Fibroblast of lung (primary cell): ENCODE results near the gene CLDN19.

Source experiments
- EZH2 ChIP-seq: IDR thresholded peaks from 2 replicates; pipeline ENCODE4 v1.5.1; 2012; ENCODE audit warnings: low read length, control low read depth, mild to moderate bottlenecking; ENCODE audit errors: missing control alignments
- TF ChIP-seq, protein P1 (sequence below), 2 donors: IDR thresholded peaks in 1 of 2; conservative IDR thresholded peaks in 1 of 2; 1 replicate in 1 of 2; 2 replicates in 1 of 2; pipeline ENCODE4 v1.5.1; 2011 to 2012; ENCODE audit warnings: low read length in 2 of 2, control low read depth in 1 of 2, inconsistent platforms in 1 of 2, low read depth in 1 of 2, mild to moderate bottlenecking in 1 of 2

DNA sequence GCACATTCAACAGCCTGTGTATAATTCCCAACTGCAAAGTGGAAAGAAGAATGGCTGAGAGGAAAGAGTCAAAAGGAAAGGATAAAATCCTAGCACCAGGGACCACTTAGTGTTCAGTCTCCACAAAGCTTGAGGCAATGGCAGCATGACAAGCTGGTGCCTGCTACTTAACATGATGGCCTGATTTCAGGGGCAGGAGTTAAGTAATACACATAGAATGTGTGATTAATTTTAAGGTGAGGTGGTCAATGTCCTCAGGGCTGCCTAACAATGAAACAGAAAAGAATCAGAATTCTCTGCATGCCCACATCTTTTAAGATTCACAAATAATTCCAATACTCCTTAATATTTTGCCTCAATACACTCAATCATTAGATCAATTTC lies 17.8 kb upstream of the CLDN19 start:
- TF ChIP-seq, protein P1, sequence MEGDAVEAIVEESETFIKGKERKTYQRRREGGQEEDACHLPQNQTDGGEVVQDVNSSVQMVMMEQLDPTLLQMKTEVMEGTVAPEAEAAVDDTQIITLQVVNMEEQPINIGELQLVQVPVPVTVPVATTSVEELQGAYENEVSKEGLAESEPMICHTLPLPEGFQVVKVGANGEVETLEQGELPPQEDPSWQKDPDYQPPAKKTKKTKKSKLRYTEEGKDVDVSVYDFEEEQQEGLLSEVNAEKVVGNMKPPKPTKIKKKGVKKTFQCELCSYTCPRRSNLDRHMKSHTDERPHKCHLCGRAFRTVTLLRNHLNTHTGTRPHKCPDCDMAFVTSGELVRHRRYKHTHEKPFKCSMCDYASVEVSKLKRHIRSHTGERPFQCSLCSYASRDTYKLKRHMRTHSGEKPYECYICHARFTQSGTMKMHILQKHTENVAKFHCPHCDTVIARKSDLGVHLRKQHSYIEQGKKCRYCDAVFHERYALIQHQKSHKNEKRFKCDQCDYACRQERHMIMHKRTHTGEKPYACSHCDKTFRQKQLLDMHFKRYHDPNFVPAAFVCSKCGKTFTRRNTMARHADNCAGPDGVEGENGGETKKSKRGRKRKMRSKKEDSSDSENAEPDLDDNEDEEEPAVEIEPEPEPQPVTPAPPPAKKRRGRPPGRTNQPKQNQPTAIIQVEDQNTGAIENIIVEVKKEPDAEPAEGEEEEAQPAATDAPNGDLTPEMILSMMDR (conservative IDR thresholded peaks at IDR 0.05 in 1 of 2, IDR thresholded peaks at IDR 0.05 in 1 of 2; ENCODE audit: low read depth in 1 of 2, low read length in 2 of 2): no peak
- TF ChIP-seq EZH2: no peak
